ENCODE results near the gene THAP11. TPM values are rescaled to one million over a fixed set of nuclear protein-coding genes. Genes with fewer than 3 reads are reported as not detected.
A peak's percentile ranks its signal among the peaks of the same experiment; 100 is the strongest.

The THAP11 gene
- total and polyA plus RNA-seq, 2 of the 13 experiments (the other 11 are each of a cell fraction or from before 2014, with no cell fraction given): 44.2 to 53.4 TPM

GRCh38 chr16:67833415-67834241, 8.5 kb upstream of the THAP11 start (continued):
- TF ChIP-seq CC2D1A (CRISPR knock-in tag; IDR thresholded peaks at IDR 0.05) (no peak), PRDM10 (CRISPR knock-in tag; IDR thresholded peaks at IDR 0.05; ENCODE audit: low read depth) (peak; percentile 39; the same call in 1 of the 2 replicates), ZNF513 (CRISPR knock-in tag; conservative IDR thresholded peaks at IDR 0.05) (peak; percentile 34; the same call in 1 of the 2 replicates), ZBTB1 (CRISPR knock-in tag; IDR thresholded peaks at IDR 0.05; ENCODE audit: borderline replicate concordance) (no peak), ZNF317 (CRISPR knock-in tag; IDR thresholded peaks at IDR 0.05) (no peak; the same call in 1 of the 2 replicates), KLF12 (CRISPR knock-in tag; IDR thresholded peaks at IDR 0.05; ENCODE audit: borderline replicate concordance) (peak; percentile 49; the same call in 1 of the 2 replicates), SAFB2 (CRISPR knock-in tag; IDR thresholded peaks at IDR 0.05; ENCODE audit: borderline replicate concordance, low read depth) (peak; percentile 87; the same call in 1 of the 2 replicates), ZNF605 (CRISPR knock-in tag; IDR thresholded peaks at IDR 0.05) (peak; percentile 99), RNF219 (CRISPR knock-in tag; IDR thresholded peaks at IDR 0.05) (peak; percentile 74; the same call in 1 of the 2 replicates), ZNF816 (CRISPR knock-in tag; IDR thresholded peaks at IDR 0.05; ENCODE audit: borderline replicate concordance) (peak; percentile 92; the same call in 1 of the 2 replicates), ZNF691 (CRISPR knock-in tag; IDR thresholded peaks at IDR 0.05; ENCODE audit: borderline replicate concordance, low read depth) (peak; percentile 39; the same call in 1 of the 2 replicates), ZNF20 (CRISPR knock-in tag; IDR thresholded peaks at IDR 0.05) (no peak), ZSCAN25 (CRISPR knock-in tag; IDR thresholded peaks at IDR 0.05) (peak; percentile 66; the same call in 1 of the 2 replicates), PLRG1 (conservative IDR thresholded peaks at IDR 0.05) (no peak), CAMTA2 (CRISPR knock-in tag; IDR thresholded peaks at IDR 0.05; ENCODE audit: borderline replicate concordance) (no peak), ZMYM2 (CRISPR knock-in tag; IDR thresholded peaks at IDR 0.05) (0 out of 2 replicates have a peak, but pooled peaks have one; percentile 55), ZFP37 (CRISPR knock-in tag; IDR thresholded peaks at IDR 0.05; ENCODE audit: borderline replicate concordance) (peak; percentile 50; the same call in 1 of the 2 replicates), ZNF883 (CRISPR knock-in tag; IDR thresholded peaks at IDR 0.05; ENCODE audit: not compliant biosample characterization) (no peak), FOXC1 (CRISPR knock-in tag; IDR thresholded peaks at IDR 0.05; ENCODE audit: borderline replicate concordance) (no peak; the same call in 1 of the 2 replicates), CHD4 (IDR thresholded peaks at IDR 0.05; ENCODE audit: borderline replicate concordance, low read length) (no peak)

Data from HepG2 (cell line).